HepG2 (cell line): ENCODE measurements around the gene STRN4. TPM values are rescaled to one million over a fixed set of nuclear protein-coding genes. Genes with fewer than 3 reads are reported as not detected.

ENCODE experiments used
- ATAC-seq: fragments of 200-7000 bp; cut with Tn5 transposase; 3 replicates; pipeline ENCODE4 v1.9.1; 2020; ENCODE audit warnings: mild to moderate bottlenecking, moderate library complexity
- BruUV-seq: library from RNA; stranded (reverse); fragments of 400-500 nt; replicated peaks from 2 replicates; lab custom pipeline; 2021; lab: Mats Ljungman, UMichigan
- CTCF ChIA-PET: fragments of 300-600 bp; formaldehyde crosslinking; extraction: SDS; loops from one replicate; lab custom pipeline; 2021; ENCODE audit warnings: low total read pairs, inconsistent platforms, low intra/inter-chr PET ratio; lab: Yijun Ruan, JAX
- POLR2A ChIA-PET: fragments of 350-600 bp; sonication (Branson Sonifier 250); formaldehyde crosslinking; loops from one replicate; lab custom pipeline; 2020; ENCODE audit warnings: antibody characterized with exemption, inconsistent platforms; lab: Yijun Ruan, JAX
- DNase-seq: peaks from one replicate; pipeline ENCODE4 v3.0.0-alpha.2; 2015; ENCODE audit warnings: low spot score
- FAIRE-seq: peaks from 3 replicates; lab custom pipeline; 2011; peaks lifted over from hg19 to GRCh38; lab: Jason Lieb, UNC
- H2AFZ ChIP-seq: one replicate; pipeline ENCODE4 v1.6.1; 2011; ENCODE audit warnings: low read length, inconsistent platforms
- H3K27ac ChIP-seq: fragments of 300-600 bp; 3 replicates; pipeline ENCODE4 v1.8.0; 2011; ENCODE audit warnings: mixed run types, mild to moderate bottlenecking, mixed read lengths, low read length, inconsistent platforms; ENCODE audit not compliant: insufficient read depth; ENCODE audit errors: extremely low read length
- H3K27me3 ChIP-seq, 2 experiments: fragments of 200-600 bp in 1 of 2; 2 replicates in 1 of 2; 3 replicates in 1 of 2; pipeline versions ENCODE4 v1.6.0 to v1.8.0; 2011; ENCODE audit warnings: low read length in 2 of 2, mild to moderate bottlenecking in 2 of 2, moderate library complexity in 2 of 2, inconsistent platforms in 1 of 2; ENCODE audit not compliant: insufficient read depth in 2 of 2, control insufficient read depth in 1 of 2
- H3K36me3 ChIP-seq, 2 experiments: fragments of 200-600 bp in 1 of 2; replicated peaks in 1 of 2; 2 replicates in 1 of 2; 3 replicates in 1 of 2; pipeline versions ENCODE4 v1.5.1 to v1.8.0; 2011; ENCODE audit warnings: low read length in 2 of 2, inconsistent platforms in 1 of 2; ENCODE audit not compliant: insufficient read depth in 2 of 2, control insufficient read depth in 1 of 2
- H3K4me1 ChIP-seq: 2 replicates; pipeline ENCODE4 v1.5.1; 2012; ENCODE audit warnings: low read length, inconsistent platforms; ENCODE audit not compliant: insufficient read depth
- H3K4me2 ChIP-seq: 2 replicates; pipeline ENCODE4 v1.6.0; 2011; ENCODE audit warnings: low read depth, low read length, inconsistent platforms
- H3K4me3 ChIP-seq, 3 experiments: fragments of 200-600 bp in 1 of 3; sonication (generic), shearing (Covaris generic) in 1 of 3; replicated peaks in 1 of 3; 2 replicates each; pipeline ENCODE4 v1.5.1; 2011 to 2016; ENCODE audit warnings: low read length in 3 of 3, inconsistent platforms in 2 of 3, low read depth in 2 of 3, mild to moderate bottlenecking in 2 of 3, control low read depth in 1 of 3, mixed read lengths in 1 of 3; ENCODE audit not compliant: insufficient read depth in 1 of 3
- H3K79me2 ChIP-seq: one replicate; pipeline ENCODE4 v1.6.1; 2011; ENCODE audit warnings: low read length, inconsistent platforms; ENCODE audit not compliant: insufficient read depth
- H3K9ac ChIP-seq: 2 replicates; pipeline ENCODE4 v1.6.0; 2011; ENCODE audit warnings: mild to moderate bottlenecking, low read depth, low read length, inconsistent platforms; ENCODE audit not compliant: insufficient read depth
- H3K9me3 ChIP-seq: 2 replicates; pipeline ENCODE4 v1.5.1; 2012; ENCODE audit warnings: mild to moderate bottlenecking, low read length
- H4K20me1 ChIP-seq: 2 replicates; pipeline ENCODE4 v1.6.0; 2011; ENCODE audit warnings: inconsistent platforms, mild to moderate bottlenecking, low read length, moderate library complexity; ENCODE audit not compliant: insufficient read depth
- CHD4 ChIP-seq: fragments of 200-600 bp; sonication (generic); IDR thresholded peaks from 2 replicates; pipeline ENCODE4 v1.7.0; 2017; ENCODE audit warnings: mild to moderate bottlenecking, low read length, borderline replicate concordance
- CREB1 ChIP-seq, 2 experiments: fragments of 450-650 bp in 1 of 2; IDR thresholded peaks; 2 replicates each; pipeline ENCODE4 v1.6.1; 2016 to 2017; ENCODE audit warnings: control low read depth in 1 of 2, mild to moderate bottlenecking in 1 of 2, missing compliant biosample characterization in 1 of 2, missing genetic modification characterization in 1 of 2
- CREM ChIP-seq, 2 experiments: sonication (generic) in 1 of 2; formaldehyde crosslinking in 1 of 2; IDR thresholded peaks; 2 replicates each; pipeline versions ENCODE4 v1.4.0 to v1.6.1; 2016 to 2020; ENCODE audit warnings: antibody characterized with exemption in 1 of 2, mild to moderate bottlenecking in 1 of 2, missing genetic modification reagents in 1 of 2
- GRHL1 ChIP-seq: sonication (generic); formaldehyde crosslinking; conservative IDR thresholded peaks from 2 replicates; pipeline ENCODE4 v1.8.0; 2022; ENCODE audit warnings: missing genetic modification reagents
- KDM1A ChIP-seq: IDR thresholded peaks from 2 replicates; pipeline ENCODE4 v1.6.1; 2016; ENCODE audit warnings: missing compliant biosample characterization
- KDM2A ChIP-seq: sonication (generic); formaldehyde crosslinking; IDR thresholded peaks from 2 replicates; pipeline ENCODE4 v1.4.0; 2020; ENCODE audit warnings: low read depth, missing genetic modification reagents, borderline replicate concordance
- NFYB ChIP-seq: sonication (generic); formaldehyde crosslinking; IDR thresholded peaks from 2 replicates; pipeline ENCODE4 v1.4.0; 2020; ENCODE audit warnings: missing genetic modification reagents
- NFYC ChIP-seq: IDR thresholded peaks from 2 replicates; pipeline ENCODE4 v1.6.1; 2016; ENCODE audit warnings: missing genetic modification reagents, missing compliant biosample characterization
- PHF8 ChIP-seq: sonication (generic); formaldehyde crosslinking; IDR thresholded peaks from 2 replicates; pipeline ENCODE4 v1.5.0; 2020; ENCODE audit warnings: missing genetic modification reagents
- RFX5 ChIP-seq: IDR thresholded peaks from 2 replicates; pipeline ENCODE4 v1.6.1; 2011; ENCODE audit warnings: low read depth, low read length, improper control_type of control experiment
- RFXANK ChIP-seq: IDR thresholded peaks from 2 replicates; pipeline ENCODE4 v1.6.1; 2016
- RFXAP ChIP-seq: sonication (generic); formaldehyde crosslinking; IDR thresholded peaks from 2 replicates; pipeline ENCODE4 v1.4.0; 2020; ENCODE audit warnings: missing genetic modification reagents, borderline replicate concordance
- ZNF33A ChIP-seq: sonication (generic); formaldehyde crosslinking; IDR thresholded peaks from 2 replicates; pipeline ENCODE4 v1.5.1; 2020; ENCODE audit warnings: missing genetic modification reagents, mild to moderate bottlenecking, moderate library complexity, borderline replicate concordance
- WGBS: methylation state at CpG from one replicate; pipeline ENCODE4 v1.1.6; 2017; ENCODE audit warnings: low lambda C conversion rate; 5-methylcytosine and 5-hydroxymethylcytosine counted together
- in situ Hi-C: cut with HindIII; loops from 2 replicates; pipeline ENCODE4 v1.10.0; 2017; ENCODE audit warnings: low pct_unique_long_range_greater_than_20kb; ENCODE audit not compliant: extremely low pct_ligation_motif_present
- intact Hi-C: fragments of 100-400 bp; cut with micrococcal nuclease; formaldehyde crosslinking; loops from one replicate; pipeline ENCODE4 v1.10.0; 2022; ENCODE audit not compliant: unreplicated experiment
- polyA plus RNA-seq, 8 experiments: library from polyadenylated mRNA; depleted of rRNA in 3 of 8; stranded (reverse) in 7 of 8; unstranded in 1 of 8; fragments of >200 nt; fragmentation: Illumina TruSeq in 4 of 8; extraction: Trizol in 4 of 8; gene quantifications; 2 replicates each; pipeline versions ENCODE4 v1.2.1 to v1.2.3, GENCODE V29; 2011 to 2016; ENCODE audit warnings: low read depth in 4 of 8, missing spikeins in 1 of 8, mixed read lengths in 1 of 8; ENCODE audit not compliant: insufficient read depth in 1 of 8
- total RNA-seq, 5 experiments: library from RNA; depleted of rRNA; stranded (reverse); fragments of >200 nt; fragmentation: Illumina TruSeq; extraction: Trizol; gene quantifications; 2 replicates each; pipeline ENCODE4 v1.2.3, GENCODE V29; 2016; ENCODE audit warnings: low read depth in 1 of 5
- TF ChIP-seq, protein P1 (sequence below): sonication (generic); formaldehyde crosslinking; IDR thresholded peaks from 2 replicates; pipeline ENCODE4 v1.4.0; 2020; ENCODE audit warnings: missing genetic modification reagents

Gene STRN4
- total and polyA plus RNA-seq, 2 of the 13 experiments (the other 11 are each of a cell fraction or from before 2014, with no cell fraction given) = 43.1 to 57.3 TPM

- H3K27me3 ChIP-seq = no peaks in the 10 kb centered on the region
- POLR2A ChIA-PET = no interaction called here
- DNase-seq (no peak), ATAC-seq (peak; percentile 65)
- no peak for TF ChIP-seq GRHL1 (CRISPR knock-in tag)
- peak; percentile 12; the same call in 1 of the 2 replicates for TF ChIP-seq CREM (IDR thresholded peaks at IDR 0.05)
- TF ChIP-seq CREM (CRISPR knock-in tag; IDR thresholded peaks at IDR 0.05) = no peak
- no peak for TF ChIP-seq PHF8 (CRISPR knock-in tag)
- TF ChIP-seq CHD4 = no peak
- no peak for TF ChIP-seq KDM1A (CRISPR knock-in tag)
- peak; percentile 98 for TF ChIP-seq RFX5
- TF ChIP-seq, protein P1, sequence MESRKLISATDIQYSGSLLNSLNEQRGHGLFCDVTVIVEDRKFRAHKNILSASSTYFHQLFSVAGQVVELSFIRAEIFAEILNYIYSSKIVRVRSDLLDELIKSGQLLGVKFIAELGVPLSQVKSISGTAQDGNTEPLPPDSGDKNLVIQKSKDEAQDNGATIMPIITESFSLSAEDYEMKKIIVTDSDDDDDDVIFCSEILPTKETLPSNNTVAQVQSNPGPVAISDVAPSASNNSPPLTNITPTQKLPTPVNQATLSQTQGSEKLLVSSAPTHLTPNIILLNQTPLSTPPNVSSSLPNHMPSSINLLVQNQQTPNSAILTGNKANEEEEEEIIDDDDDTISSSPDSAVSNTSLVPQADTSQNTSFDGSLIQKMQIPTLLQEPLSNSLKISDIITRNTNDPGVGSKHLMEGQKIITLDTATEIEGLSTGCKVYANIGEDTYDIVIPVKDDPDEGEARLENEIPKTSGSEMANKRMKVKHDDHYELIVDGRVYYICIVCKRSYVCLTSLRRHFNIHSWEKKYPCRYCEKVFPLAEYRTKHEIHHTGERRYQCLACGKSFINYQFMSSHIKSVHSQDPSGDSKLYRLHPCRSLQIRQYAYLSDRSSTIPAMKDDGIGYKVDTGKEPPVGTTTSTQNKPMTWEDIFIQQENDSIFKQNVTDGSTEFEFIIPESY (CRISPR knock-in tag) = 0 out of 2 replicates have a peak, but pooled peaks have one; percentile 40
- peak; percentile 98 for TF ChIP-seq RFXAP (CRISPR knock-in tag)
- TF ChIP-seq KDM2A (CRISPR knock-in tag) = no peak
- peak; percentile 97 for TF ChIP-seq RFXANK (CRISPR knock-in tag)
- TF ChIP-seq NFYC (CRISPR knock-in tag) = peak; percentile 56; the same call in 1 of the 2 replicates
- TF ChIP-seq CREB1 (IDR thresholded peaks at IDR 0.05) = no peak
- TF ChIP-seq CREB1 (CRISPR knock-in tag; IDR thresholded peaks at IDR 0.05) = peak; percentile 45; the same call in 1 of the 2 replicates
- no peak for TF ChIP-seq ZNF33A (CRISPR knock-in tag)
- peak; percentile 68 for TF ChIP-seq NFYB (CRISPR knock-in tag)
- TF ChIP-seq, all 625 proteins: peak for 8
- Histone ChIP-seq H3K27ac (no peak overlapping the region), H3K4me1 (no peaks in the 10 kb centered on the region), H3K4me2 (no peak overlapping the region), H3K36me3 (peaks cover 5 to 38% of the 10 kb centered on the region in 2 experiments), H3K9me3 (no peaks in the 10 kb centered on the region), H3K79me2 (no peaks in the 10 kb centered on the region), H3K4me3 (no peak overlapping the region), H2AFZ (no peak overlapping the region), H4K20me1 (0 out of 2 replicates have a peak, but pooled peaks cover 2% of the 10 kb centered on the region), H3K9ac (no peak overlapping the region)
- CTCF ChIA-PET = no interaction called here
- WGBS = 98% methylated on average over 17 of the region's 21 CpGs
- BruUV-seq = no TSS peak
- in situ Hi-C loops (no loop called here), intact Hi-C loops (no loop called here)
- no peak for FAIRE-seq
These were observed 71.7 kb downstream of the STRN4 start for GRCh38 chr19:46674416-46675178.
